ENCODE data around the gene NEIL1.
"Not testable (repeated sequence)": the region's sequence is repeated elsewhere in the genome, so short reads cannot be mapped to it uniquely, and the experiment has no call there.

Gene NEIL1

DNA sequence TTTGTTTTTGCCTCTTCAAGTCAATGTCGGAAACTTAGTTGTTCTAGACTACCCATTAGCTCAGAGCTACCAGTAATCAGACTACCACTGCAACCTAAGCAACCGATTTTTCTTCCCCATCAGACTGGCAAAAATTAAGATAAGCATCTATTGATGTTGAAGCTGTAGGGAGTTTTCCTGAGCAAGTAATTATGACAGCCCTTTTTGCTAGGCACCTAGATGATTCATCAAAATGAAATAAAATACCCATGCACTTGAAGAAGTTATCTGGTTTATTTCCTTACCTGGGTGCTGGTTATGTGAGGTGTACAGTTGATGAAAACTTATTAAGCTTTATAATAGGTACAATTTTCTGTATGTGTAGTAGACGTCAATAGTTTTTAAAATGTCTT is 11.5 kb upstream of the NEIL1 start:
- DNase-seq = no peak

DNA sequence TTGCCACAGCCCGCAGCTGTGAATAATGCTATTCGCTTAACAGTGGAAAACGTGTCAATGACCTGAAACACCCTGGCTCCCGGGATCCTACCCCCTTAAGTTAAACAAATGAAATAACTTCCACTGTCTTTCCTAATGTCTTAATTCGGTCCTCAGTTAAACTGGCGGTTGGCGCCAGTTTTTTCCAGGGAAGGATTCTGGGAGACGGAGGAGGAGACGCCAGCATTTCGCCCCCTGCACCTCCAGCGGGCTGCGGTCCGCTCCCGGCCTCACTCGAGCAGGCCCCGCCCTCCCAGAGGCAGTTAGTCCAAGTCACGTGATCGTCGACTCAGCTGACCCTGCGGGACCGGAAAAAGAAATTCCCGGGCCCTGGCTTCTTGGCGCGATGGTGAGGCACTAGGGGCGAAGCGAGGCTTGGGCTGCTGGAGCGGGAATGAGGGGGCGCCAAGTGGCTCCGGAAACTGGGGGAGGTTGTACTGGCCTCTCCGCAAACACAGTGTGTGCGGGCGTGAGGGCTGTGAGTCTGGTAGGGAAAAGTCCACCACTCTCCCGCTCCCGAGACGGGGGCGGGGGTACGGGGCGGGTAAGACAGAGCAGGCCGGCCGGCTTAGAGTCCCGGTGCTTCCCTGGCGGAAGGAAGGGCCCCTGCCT is 11.0 kb upstream of the NEIL1 start, which contains the start of gene COMMD4:
COMMD4 (plus strand) TSS at position 359 of the 651 bp plus-strand sequence; CDS start at position 386, 27 bp downstream.
- peak; percentile 87 for DNase-seq

DNA sequence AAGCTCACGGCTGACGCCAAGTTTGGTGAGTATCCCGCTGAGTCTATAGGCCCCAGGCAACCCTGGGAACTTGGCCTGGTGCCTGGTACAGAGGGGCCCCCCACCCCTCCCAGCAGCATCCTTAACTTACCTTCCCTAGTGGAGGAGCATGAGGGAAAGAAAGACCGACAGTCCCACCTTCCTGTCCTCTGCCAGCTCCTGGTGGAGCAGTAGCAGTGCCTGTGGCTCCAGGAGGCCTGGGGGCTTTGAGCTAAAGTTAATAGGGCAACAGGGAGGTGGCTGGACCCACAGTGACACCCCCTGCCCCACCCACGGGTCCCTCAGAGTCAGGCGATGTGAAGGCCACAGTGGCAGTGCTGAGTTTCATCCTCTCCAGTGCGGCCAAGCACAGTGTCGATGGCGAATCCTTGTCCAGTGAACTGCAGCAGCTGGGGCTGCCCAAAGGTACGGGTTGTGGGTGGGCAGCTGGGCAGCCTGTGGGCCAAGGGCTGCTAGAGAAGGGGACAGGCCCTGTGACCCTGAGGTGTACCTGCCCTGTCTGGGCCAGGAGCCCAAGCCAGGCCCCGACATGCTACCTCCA is 8.1 kb upstream of the NEIL1 start:
- no peak for DNase-seq

DNA sequence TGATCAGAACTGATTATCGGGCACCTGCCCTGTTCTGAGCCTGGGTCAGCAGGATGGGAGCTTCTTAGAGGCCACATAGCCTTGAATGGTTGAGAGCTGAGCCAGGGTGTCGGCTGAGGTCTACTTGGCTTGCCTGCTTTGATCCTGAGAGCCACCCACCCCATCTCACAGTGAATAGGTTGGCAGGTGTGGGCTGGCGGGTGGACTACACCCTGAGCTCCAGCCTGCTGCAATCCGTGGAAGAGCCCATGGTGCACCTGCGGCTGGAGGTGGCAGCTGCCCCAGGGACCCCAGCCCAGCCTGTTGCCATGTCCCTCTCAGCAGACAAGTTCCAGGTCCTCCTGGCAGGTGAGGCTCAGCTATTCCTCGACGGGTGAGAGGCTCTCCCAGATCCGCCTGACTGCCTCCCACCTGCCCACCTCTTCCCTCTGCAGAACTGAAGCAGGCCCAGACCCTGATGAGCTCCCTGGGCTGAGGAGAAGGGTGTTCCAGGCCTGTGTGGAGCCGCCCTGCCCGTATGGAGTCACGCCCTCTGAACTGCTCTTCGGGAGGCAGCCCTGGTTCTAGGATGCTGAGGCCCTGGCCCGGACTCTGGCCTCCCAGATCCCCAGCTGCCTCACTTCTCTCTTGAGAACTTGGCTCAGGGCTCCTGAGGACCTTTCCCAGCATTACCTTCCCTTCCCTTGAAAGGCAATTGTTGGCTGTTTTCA is 7.2 kb upstream of the NEIL1 start:
- DNase-seq = no peak

DNA sequence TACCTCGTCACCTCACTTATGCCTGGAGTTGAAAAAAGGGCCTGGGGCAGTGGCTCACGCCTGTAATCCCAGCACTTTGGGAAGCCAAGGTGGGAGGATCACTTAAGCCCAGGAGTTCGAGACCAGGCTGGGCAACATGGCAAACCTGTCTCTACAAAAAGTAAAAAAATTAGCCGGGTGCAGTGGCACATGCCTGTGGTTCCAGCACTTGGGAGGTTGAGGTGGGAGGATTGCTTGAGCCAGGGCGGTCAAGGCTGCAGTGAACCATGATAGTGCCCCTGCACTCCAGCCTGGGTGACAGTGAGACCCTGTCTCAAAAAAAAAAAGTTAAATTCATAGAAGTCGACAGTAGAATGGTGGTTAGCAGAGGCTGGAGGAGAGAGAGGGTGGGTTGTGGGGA is 4.6 kb upstream of the NEIL1 start:
- no peak for DNase-seq

DNA sequence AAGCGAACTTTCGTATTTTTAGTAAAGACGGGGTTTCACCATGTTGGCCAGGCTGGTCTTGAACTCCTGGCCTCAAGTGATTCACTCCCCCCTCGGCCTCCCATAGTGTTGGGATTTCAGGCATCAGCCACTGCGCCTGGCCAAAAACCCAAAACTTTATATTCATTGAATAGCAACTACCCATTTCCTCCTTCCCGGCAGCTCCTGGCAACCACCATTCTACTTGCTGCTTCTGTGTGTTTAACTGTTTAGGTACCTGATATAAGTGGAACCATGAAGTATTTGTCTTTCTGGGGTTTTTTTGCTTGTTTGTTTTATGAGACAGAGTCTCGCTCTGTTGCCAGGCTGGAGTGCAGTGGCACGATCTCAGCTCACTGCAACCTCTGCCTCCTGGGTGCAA is 2.9 kb upstream of the NEIL1 start:
- DNase-seq = not testable (repeated sequence)

DNA sequence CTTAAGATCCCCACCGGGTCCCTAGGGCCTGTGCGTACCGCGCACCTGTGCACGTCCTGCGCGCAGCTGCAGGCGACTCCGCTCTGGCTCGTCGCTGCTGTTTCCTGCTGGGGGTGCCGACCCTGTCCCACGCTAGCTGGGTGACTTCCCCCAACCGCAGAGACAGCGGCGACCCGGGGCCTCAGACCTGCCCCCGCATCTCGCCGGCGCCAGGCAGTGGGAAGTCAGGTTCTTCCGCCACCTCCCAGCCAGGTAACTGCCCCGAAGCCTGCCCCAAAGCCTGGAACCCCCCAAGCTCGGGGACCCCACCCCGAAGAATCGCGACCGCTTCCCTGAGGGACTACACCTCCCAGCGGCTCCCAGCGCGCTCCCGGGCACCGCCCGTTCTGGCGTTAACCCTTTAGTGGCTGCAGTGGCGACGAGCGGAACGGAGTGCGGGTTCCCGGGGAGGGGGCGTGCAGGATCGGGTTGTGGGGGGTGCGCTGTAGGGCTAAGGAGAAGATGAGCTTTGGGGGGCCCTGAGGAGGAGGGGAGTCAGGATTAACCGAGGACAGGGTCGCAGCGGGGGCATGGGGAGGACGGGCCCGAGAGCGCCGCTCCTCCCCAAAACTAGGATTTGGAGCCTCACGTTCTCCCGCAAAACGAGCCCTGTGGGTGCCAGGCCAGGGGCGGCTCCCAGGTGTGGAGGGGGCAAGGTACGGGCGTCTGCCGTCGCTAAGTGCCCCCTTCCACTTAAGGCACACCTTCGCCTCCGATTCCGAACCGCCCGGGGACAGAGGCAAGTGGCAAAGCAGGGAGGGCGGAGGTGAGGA is 589 bp downstream of the NEIL1 start:
- DNase-seq = no peak

DNA sequence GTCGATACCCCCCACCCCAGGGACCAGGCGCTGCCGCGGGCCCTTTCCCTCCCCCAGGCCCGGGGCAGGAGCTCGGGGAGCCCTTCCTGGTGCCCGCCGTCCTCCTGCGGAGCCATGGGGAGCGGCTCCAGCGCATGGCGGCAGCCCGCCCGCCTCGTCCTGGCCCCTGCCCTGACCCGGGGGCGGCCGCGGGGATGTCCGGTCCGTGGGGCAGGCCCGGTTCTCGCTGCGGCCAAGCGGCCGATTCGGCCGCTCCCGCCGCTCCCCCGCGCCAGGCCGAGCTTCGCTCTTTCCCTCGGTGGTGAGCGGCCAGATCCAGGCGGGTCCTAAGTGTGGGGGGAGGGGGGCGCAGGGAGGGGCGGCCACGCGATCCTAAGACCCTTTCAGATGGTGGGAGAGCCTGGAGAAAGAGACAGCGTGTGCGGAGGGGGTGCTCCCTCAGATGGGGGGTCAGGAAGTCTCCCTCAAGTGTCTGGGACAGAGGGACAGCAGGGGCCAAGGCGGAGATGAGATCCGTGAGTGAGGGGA is 1.3 kb downstream of the NEIL1 start:
- DNase-seq = no peak

DNA sequence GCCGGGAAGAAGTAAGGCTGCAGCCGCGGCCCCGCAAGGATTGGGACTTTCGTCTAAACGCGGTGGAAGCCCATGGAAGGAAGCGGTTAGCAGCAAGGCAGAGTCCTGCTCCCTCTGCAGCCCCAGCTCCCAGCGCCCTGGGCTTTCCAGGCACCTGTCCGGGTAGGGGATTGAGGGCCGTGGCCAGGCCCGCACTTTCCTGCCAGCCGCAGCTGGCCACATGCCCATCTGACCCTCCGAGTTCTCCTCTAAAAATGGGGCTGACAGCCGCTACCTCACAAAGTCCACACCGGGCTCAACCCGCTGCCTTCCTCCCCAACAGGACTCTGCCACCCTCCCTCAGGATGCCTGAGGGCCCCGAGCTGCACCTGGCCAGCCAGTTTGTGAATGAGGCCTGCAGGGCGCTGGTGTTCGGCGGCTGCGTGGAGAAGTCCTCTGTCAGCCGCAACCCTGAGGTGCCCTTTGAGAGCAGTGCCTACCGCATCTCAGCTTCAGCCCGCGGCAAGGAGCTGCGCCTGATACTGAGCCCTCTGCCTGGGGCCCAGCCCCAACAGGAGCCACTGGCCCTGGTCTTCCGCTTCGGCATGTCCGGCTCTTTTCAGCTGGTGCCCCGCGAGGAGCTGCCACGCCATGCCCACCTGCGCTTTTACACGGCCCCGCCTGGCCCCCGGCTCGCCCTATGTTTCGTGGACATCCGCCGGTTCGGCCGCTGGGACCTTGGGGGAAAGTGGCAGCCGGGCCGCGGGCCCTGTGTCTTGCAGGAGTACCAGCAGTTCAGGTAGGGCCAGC is 1.9 kb downstream of the NEIL1 start:
- DNase-seq = no peak

DNA sequence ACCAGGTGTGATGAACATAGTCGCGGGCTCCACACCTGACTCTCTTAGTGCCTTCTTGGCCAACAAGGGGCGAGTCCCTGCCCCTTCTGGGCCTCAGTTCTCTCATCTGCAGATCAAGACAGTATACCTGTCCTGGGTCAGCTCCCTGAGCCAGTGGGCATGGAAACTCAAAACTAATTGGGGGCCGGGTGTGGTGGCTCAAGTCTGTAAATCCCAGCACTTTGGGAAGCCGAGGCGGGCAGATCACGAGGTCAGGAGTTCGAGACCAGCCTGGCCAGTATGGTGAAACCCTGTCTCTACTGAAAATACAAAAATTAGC is 2.5 kb downstream of the NEIL1 start:
- not testable (repeated sequence) for DNase-seq

DNA sequence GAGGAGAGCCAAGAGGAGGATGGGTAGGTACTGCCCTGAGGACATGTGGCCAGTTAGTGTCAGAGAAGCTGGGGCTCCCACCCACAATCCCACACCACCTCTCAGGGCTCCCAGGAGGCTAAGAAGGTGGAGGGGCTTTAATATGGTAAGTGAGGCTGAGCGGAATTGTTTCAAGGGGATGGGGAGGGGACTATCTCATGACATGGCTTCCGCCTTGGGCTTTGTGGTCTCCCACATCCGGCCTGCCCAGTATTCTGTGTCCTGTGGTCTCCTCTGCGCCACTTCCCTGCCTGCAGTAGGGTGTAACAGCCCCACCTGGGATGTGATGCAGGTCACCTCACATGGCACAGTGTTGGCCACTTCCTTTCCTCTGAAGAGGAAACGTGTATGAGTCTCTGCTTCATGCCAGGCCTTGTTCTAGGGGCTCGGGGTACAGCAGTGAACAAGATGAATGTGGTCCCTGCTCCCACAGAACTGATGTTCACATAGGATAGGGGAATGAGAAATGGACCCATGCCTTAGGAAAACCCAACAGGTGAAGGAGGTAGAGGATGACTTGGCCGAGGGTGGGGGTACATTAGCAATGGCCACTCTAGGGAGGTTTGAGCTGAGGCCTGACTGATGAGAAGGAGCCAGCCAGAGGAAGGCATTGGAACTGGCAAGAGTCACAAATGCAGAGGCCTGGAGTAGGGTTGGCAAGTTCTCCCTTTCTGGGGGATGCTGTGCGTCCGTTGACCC is 3.2 kb downstream of the NEIL1 start:
- DNase-seq = no peak

DNA sequence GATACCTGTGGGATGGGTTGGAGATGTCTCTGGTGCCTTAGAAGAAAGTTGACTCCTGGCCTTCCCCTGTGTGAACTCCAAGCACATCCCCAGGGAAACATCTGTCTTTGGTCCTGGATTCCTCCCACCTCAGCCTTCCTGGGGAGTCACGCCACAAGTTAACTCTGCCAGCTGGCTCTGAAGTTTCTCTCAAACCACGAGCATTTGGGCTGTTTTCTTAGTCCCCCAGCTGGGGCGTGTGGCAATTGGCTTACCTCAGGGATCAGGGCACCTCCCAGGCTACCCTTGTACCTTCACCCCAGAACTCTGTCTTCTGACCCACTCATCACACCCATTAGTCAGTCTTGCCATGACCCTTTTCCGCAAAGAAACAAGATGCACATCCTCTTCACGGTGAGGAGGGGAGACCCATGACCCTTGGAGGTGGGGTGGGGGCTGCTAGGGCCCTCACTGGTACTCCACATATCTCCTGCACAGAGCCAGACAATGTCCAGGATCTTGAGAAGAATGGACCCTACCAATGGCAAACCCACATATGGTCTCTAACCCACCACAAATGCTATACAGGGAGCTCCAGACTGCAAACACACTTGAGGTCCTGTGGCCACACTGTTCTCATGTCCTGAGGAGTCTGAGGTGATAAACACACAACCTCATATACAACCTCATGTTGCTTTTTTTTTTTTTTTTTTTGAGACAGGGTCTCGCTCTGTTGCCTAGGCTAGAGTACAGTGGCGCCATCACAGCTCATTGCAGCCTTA is 3.9 kb downstream of the NEIL1 start:
- DNase-seq = no peak

DNA sequence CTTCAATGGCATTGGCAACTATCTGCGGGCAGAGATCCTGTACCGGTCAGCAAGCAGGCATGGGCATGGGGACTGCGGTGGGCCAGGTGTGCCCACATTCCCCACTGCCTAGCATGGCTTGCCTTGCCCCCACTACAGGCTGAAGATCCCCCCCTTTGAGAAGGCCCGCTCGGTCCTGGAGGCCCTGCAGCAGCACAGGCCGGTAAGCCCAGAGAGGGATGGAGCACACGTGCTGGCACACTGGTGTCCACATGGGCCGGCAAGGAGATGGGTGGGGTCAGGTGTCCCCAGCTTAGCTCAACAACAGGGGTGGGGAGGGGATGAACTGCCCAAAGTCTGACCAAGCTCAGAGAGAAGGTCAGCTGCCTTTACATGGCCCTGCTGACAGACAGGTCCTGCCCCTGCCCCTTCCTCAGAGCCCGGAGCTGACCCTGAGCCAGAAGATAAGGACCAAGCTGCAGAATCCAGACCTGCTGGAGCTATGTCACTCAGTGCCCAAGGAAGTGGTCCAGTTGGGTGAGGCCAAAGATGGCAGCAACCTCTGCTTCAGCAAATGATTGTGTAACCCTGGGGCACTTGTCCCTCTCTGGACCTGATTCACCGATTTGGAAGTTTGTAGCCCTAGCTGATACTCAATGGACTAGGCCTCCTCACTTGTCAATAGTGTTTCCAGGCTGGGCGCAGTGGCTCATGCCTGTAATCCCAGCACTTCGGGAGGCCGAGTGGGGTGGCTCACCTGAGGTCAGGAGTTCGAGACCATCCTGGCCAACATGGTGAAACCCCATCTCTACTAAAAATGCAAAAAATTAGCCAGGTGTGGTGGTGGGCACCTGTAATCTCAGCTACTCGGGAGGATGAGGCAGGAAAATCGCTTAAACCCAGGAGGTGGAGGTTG is 5.6 kb downstream of the NEIL1 start:
- DNase-seq = no peak

DNA sequence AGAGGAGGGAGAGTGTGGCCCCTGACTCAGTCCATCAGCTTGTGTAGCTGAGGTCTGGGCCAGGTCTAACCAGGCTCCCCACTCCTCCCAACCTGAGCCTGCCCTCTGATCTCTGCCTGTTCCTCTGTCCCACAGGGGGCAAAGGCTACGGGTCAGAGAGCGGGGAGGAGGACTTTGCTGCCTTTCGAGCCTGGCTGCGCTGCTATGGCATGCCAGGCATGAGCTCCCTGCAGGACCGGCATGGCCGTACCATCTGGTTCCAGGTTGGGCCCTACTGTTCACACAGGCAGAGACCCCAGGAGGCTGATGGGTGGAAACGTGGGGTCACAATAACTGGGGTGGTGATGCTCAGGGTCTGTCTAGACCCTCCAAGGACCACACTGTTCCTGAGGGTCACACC is 6.8 kb downstream of the NEIL1 start:
- no peak for DNase-seq

DNA sequence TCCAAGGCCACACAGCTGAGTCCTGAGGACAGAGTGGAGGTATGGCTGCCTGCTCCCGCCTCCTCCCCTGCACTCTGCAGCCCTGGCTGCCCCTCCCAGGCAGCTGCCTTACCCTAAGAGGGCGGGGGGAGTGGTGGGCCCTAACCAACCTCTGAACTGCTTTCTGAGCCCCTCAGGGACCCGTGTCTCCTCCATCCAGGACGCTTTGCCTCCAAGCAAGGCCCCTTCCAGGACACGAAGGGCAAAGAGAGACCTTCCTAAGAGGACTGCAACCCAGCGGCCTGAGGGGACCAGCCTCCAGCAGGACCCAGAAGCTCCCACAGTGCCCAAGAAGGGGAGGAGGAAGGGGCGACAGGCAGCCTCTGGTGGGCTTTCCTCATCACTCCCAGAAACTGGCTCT is 7.6 kb downstream of the NEIL1 start:
- no peak for DNase-seq

DNA sequence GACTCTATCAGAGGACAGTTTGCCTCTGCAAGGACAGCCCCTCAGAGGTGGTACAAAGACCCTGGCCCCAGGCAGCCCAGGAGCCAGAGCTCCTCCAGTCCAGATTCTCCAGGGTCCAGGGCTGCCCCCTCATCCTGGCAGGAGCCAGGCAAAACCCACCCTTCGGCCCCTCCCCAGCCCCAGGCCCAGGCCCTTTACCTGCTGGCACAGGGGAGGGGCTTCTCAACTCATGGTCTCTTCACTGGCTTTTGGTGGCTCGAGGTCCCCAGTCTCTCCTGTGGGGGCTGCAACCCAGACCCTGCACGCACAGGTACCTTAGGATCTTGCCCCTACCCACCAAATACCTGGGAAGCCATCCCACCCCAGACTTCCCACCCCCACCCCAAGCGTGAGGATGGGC is 8.5 kb downstream of the NEIL1 start:
- no peak for DNase-seq

DNA sequence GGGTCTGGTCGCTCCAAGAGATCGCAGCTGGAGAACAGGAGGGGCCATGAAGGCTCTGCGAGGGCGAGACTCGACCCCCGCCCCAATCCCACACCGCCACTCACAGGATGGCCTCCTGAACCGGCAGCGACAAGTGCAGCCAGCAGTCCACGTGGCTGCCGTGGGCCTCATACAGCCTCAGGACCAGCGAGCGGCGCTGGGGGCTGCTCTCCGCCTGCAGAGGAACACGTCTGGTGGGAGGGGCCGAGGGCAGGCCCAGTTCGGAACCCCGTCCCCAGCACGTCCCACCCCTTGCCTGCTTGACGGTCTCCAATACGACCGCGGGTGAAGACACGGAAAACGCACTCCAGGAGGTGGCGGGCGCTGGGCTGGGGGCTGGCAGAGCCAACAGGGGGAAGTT is 9.2 kb downstream of the NEIL1 start:
- no peak for DNase-seq

DNA sequence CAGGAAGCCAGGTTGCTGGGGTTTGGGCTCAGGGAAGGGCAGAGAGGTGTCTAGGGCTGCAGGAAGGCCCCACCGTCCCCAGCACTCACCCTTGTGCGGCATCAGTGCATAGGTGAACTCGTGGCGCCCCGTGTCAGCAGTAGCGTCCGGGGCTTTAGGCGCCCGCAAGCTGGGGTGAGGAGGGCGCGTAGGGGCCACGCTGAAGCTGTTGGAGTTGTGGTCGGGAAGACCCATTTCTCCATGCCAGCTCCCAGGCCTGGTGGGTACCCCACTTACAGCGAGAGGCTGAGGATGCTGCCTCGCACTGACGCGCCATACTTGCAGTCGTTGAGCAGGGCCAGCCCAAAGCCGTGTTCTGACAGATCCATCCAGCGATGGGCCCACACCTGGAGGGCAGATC is 9.7 kb downstream of the NEIL1 start:
- no peak for DNase-seq

DNA sequence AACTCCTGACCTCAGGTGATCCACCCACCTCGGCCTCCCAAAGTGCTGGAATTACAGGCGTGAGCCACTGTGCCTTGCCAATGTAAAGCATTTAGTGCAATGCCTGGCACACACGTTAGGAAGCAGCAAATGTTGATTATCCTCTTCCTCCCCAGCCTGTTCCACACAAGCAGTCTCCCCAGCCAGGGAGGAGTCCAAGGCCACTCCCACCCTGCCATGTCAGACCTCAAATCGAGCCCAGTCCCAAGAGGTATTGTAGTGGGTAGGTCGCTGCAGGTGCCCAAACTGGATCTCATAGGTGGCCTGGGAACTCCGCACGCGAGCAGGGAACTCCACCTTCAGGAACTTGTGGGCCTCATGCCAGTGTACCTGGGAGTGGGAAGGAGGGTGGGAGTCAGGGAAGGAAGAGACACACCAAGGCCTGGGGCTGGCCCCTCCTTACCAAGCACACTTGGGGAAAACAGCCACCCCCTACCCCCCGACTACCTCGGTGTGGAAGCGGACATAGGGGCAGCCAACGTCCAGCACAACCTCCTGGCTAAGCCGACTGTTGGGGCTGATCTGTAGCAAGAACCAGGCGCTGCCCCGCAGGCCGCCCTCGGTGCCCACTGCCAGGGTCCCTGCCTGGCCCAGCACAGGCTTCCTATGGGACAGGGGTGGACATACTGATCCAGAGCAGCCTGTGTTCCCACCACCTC is 11.3 kb downstream of the NEIL1 start:
- DNase-seq = no peak
